GM23248 (cell line): ENCODE measurements around the gene IDH3G. TPM values are rescaled to one million over a fixed set of nuclear protein-coding genes. Genes with fewer than 3 reads are reported as not detected.

Source experiments
- DNase-seq: peaks from one replicate; pipeline ENCODE4 v3.0.0-alpha.2; 2015
- H2AFZ ChIP-seq: fragments of 200-600 bp; sonication (generic); 2 replicates; pipeline ENCODE4 v1.6.1; 2016; ENCODE audit warnings: antibody characterized with exemption
- H3F3A ChIP-seq: fragments of 200-600 bp; sonication (generic); 2 replicates; pipeline ENCODE4 v1.6.1; 2016; ENCODE audit warnings: mild to moderate bottlenecking, antibody characterized with exemption, mixed run types; ENCODE audit not compliant: insufficient read depth
- H3K27ac ChIP-seq: fragments of 200-600 bp; sonication (generic); 2 replicates; pipeline ENCODE4 v1.5.1; 2016; ENCODE audit warnings: mild to moderate bottlenecking
- H3K27me3 ChIP-seq: fragments of 200-600 bp; sonication (generic); replicated peaks from 2 replicates; pipeline ENCODE4 v1.6.1; 2016; ENCODE audit warnings: mild to moderate bottlenecking; ENCODE audit not compliant: insufficient read depth
- H3K36me3 ChIP-seq: fragments of 200-600 bp; sonication (generic); 2 replicates; pipeline ENCODE4 v1.6.1; 2016; ENCODE audit warnings: low read depth, mild to moderate bottlenecking
- H3K4me1 ChIP-seq: fragments of 200-600 bp; sonication (generic); 2 replicates; pipeline ENCODE4 v1.6.1; 2016; ENCODE audit warnings: mild to moderate bottlenecking; ENCODE audit not compliant: insufficient read depth
- H3K4me2 ChIP-seq: fragments of 200-600 bp; sonication (generic); one replicate; pipeline ENCODE4 v1.6.1; 2016; ENCODE audit warnings: mild to moderate bottlenecking; ENCODE audit not compliant: unreplicated experiment
- H3K4me3 ChIP-seq: fragments of 200-600 bp; sonication (generic); 2 replicates; pipeline ENCODE4 v1.5.1; 2016; ENCODE audit warnings: mild to moderate bottlenecking
- H3K79me2 ChIP-seq: fragments of 200-600 bp; sonication (generic); 2 replicates; pipeline ENCODE4 v1.6.1; 2016; ENCODE audit warnings: mild to moderate bottlenecking; ENCODE audit not compliant: insufficient read depth
- H3K9ac ChIP-seq: fragments of 200-600 bp; sonication (generic); 2 replicates; pipeline ENCODE4 v1.6.1; 2016; ENCODE audit warnings: mild to moderate bottlenecking
- H3K9me2 ChIP-seq: fragments of 200-600 bp; sonication (generic); 2 replicates; pipeline ENCODE4 v1.6.1; 2016; ENCODE audit warnings: mixed run types, mild to moderate bottlenecking, moderate library complexity; ENCODE audit not compliant: insufficient read depth
- H3K9me3 ChIP-seq: fragments of 200-600 bp; sonication (generic); one replicate; pipeline ENCODE4 v1.6.1; 2017; ENCODE audit warnings: low read depth
- H4K20me1 ChIP-seq: fragments of 200-600 bp; sonication (generic); 2 replicates; pipeline ENCODE4 v1.6.0; 2016; ENCODE audit not compliant: insufficient read depth
- EZH2 ChIP-seq: fragments of 200-600 bp; sonication (generic); IDR thresholded peaks from 2 replicates; pipeline ENCODE4 v1.6.1; 2018; ENCODE audit warnings: antibody characterized with exemption, mild to moderate bottlenecking; ENCODE audit not compliant: insufficient read depth, poor library complexity, severe bottlenecking
- EZH2phosphoT487 ChIP-seq: fragments of 200-600 bp; sonication (generic); IDR thresholded peaks from 2 replicates; pipeline ENCODE4 v1.6.1; 2018; ENCODE audit warnings: antibody characterized with exemption, moderate library complexity, mild to moderate bottlenecking, low read depth; ENCODE audit not compliant: insufficient read depth
- WGBS, 2 experiments: methylation state at CpG; one replicate each; pipeline ENCODE4 v1.1.6; 2015 to 2017; ENCODE audit warnings: low lambda C conversion rate in 2 of 2, low coverage in 1 of 2; ENCODE audit errors: missing lambda C conversion rate in 2 of 2; 5-methylcytosine and 5-hydroxymethylcytosine counted together
- in situ Hi-C: fragments of 300-500 bp; cut with MboI; formaldehyde crosslinking; loops from 2 replicates; pipeline ENCODE4 v1.15.0; 2020
- polyA plus RNA-seq: library from polyadenylated mRNA; unstranded; fragments of >200 nt; fragmentation: Nextera tagmentation; extraction: Ambion mirVana; gene quantifications from 2 replicates; pipeline ENCODE4 v1.2.1, GENCODE V29; 2016
- total RNA-seq: library from RNA; depleted of rRNA; stranded (reverse); fragments of >200 nt; shearing (Covaris generic); gene quantifications from 2 replicates; pipeline ENCODE4 v1.2.3, GENCODE V29; 2014

IDH3G gene
- total and polyA plus RNA-seq, 2 experiments from 2014 or later = 83.2 to 88.2 TPM

GRCh38 chrX:153776611-153777045, 17.5 kb downstream of the IDH3G start:
- Histone ChIP-seq H2AFZ (no peak overlapping the region), H3K9me2 (no peaks in the 10 kb centered on the region), H3K27me3 (no peaks in the 10 kb centered on the region), H3K27ac (no peak overlapping the region), H3K9me3 (no peaks in the 10 kb centered on the region), H4K20me1 (no peaks in the 10 kb centered on the region), H3K4me2 (no peak overlapping the region), H3F3A (no peaks in the 10 kb centered on the region), H3K4me3 (no peak overlapping the region), H3K79me2 (no peaks in the 10 kb centered on the region), H3K36me3 (no peaks in the 10 kb centered on the region), H3K4me1 (no peaks in the 10 kb centered on the region), H3K9ac (no peak overlapping the region)
- no peak for DNase-seq
- TF ChIP-seq EZH2 (no peak), EZH2phosphoT487 (no peak)
- in situ Hi-C loops = no loop called here
- 94 to 100% methylated on average over 3 to 20 of the region's 22 CpGs for WGBS, 2 experiments

GRCh38 chrX:153776120-153776599, 18.0 kb downstream of the IDH3G start:
- in situ Hi-C loops = no loop called here
- no peak for DNase-seq

GRCh38 chrX:153775293-153776119, 18.7 kb downstream of the IDH3G start:
- 96 to 99% methylated on average over 10 to 25 of the region's 42 CpGs for WGBS, 2 experiments
- H2AFZ ChIP-seq = no peak overlapping the region
- H3K4me2 ChIP-seq = no peak overlapping the region
- DNase-seq = no peak
- H3K27ac ChIP-seq = no peak overlapping the region
- H3K9me2 ChIP-seq = no peaks in the 10 kb centered on the region
- H3F3A ChIP-seq = no peaks in the 10 kb centered on the region
- in situ Hi-C loops = no loop called here
- H3K36me3 ChIP-seq = no peaks in the 10 kb centered on the region
- no peaks in the 10 kb centered on the region for H3K9me3 ChIP-seq
- H3K27me3 ChIP-seq = no peaks in the 10 kb centered on the region
- no peaks in the 10 kb centered on the region for H3K4me1 ChIP-seq
- TF ChIP-seq EZH2phosphoT487 (no peak), EZH2 (no peak)
- H3K9ac ChIP-seq = no peak overlapping the region
- H3K4me3 ChIP-seq = no peak overlapping the region
- no peaks in the 10 kb centered on the region for H3K79me2 ChIP-seq
- H4K20me1 ChIP-seq = no peaks in the 10 kb centered on the region

More at GRCh38 chrX:153776120-153776599, 18.0 kb downstream of the IDH3G start:
- Histone ChIP-seq H3K9ac (no peak overlapping the region), H3K27me3 (no peaks in the 10 kb centered on the region), H2AFZ (no peak overlapping the region), H3K27ac (no peak overlapping the region), H3K9me2 (no peaks in the 10 kb centered on the region), H3K4me2 (no peak overlapping the region), H3K79me2 (no peaks in the 10 kb centered on the region), H4K20me1 (no peaks in the 10 kb centered on the region), H3K36me3 (no peaks in the 10 kb centered on the region), H3K4me3 (no peak overlapping the region), H3F3A (no peaks in the 10 kb centered on the region), H3K9me3 (no peaks in the 10 kb centered on the region), H3K4me1 (no peaks in the 10 kb centered on the region)
- 95% methylated on average over 20 of the region's 20 CpGs; no CpG with 5 or more reads in 1 of the 2 experiments for WGBS, 2 experiments
- TF ChIP-seq EZH2 (no peak), EZH2phosphoT487 (no peak)

GRCh38 chrX:153774576-153775292, 19.4 kb downstream of the IDH3G start:
- Histone ChIP-seq H3K27ac (no peak overlapping the region), H3K27me3 (no peaks in the 10 kb centered on the region), H3K4me2 (no peak overlapping the region), H3K9me3 (no peaks in the 10 kb centered on the region), H3K4me3 (no peak overlapping the region), H3K9me2 (no peaks in the 10 kb centered on the region), H3K79me2 (no peaks in the 10 kb centered on the region), H4K20me1 (no peaks in the 10 kb centered on the region), H3K4me1 (no peaks in the 10 kb centered on the region), H3K9ac (no peak overlapping the region), H3F3A (no peaks in the 10 kb centered on the region), H2AFZ (no peak overlapping the region), H3K36me3 (no peaks in the 10 kb centered on the region)
- DNase-seq = no peak
- in situ Hi-C loops = no loop called here
- TF ChIP-seq EZH2 (no peak), EZH2phosphoT487 (no peak)
- 98 to 99% methylated on average over 8 to 10 of the region's 37 CpGs for WGBS, 2 experiments
